Sigmoid colon (tissue), 7 donors: ENCODE data around the gene CYP26C1. TPM values are rescaled to one million over a fixed set of nuclear protein-coding genes. Genes with fewer than 3 reads are reported as not detected.

Experiments
- DNase-seq: peaks from one replicate; pipeline ENCODE4 v3.0.0-alpha.2; 2019
- H3K27ac ChIP-seq, 4 donors: fragments of 200-600 bp; sonication (generic); one replicate each; pipeline ENCODE4 v1.5.1; 2016 to 2019; ENCODE audit warnings: mild to moderate bottlenecking in 1 of 4
- H3K27me3 ChIP-seq, 3 donors: fragments of 200-600 bp; sonication (generic); one replicate each; pipeline ENCODE4 v1.5.1; 2019; ENCODE audit warnings: mild to moderate bottlenecking in 1 of 3
- H3K36me3 ChIP-seq, 4 donors: fragments of 200-600 bp; sonication (generic); one replicate each; pipeline ENCODE4 v1.5.1; 2016 to 2019
- H3K4me1 ChIP-seq, 4 donors: fragments of 200-600 bp; sonication (generic); one replicate each; pipeline ENCODE4 v1.5.1; 2017 to 2019
- H3K4me3 ChIP-seq, 4 donors: fragments of 200-600 bp; sonication (generic); one replicate each; pipeline ENCODE4 v1.5.1; 2017 to 2019; ENCODE audit warnings: mild to moderate bottlenecking in 2 of 4, moderate library complexity in 1 of 4
- H3K9me3 ChIP-seq, 4 donors: fragments of 200-600 bp in 3 of 4; sonication (generic) in 3 of 4; one replicate each; pipeline versions ENCODE4 v1.5.1 to v1.6.1; 2013 to 2019
- EP300 ChIP-seq, 4 donors: sonication (generic); formaldehyde crosslinking; IDR thresholded peaks; one replicate each; pipeline ENCODE4 v1.6.1; 2017; ENCODE audit warnings: antibody characterized with exemption in 4 of 4
- POLR2A ChIP-seq, 2 donors: fragments of 450-650 bp; IDR thresholded peaks; one replicate each; pipeline ENCODE4 v1.6.1; 2016; ENCODE audit warnings: antibody characterized with exemption in 2 of 2, mild to moderate bottlenecking in 2 of 2, moderate library complexity in 2 of 2
- POLR2AphosphoS5 ChIP-seq, 4 donors: sonication (generic); formaldehyde crosslinking; IDR thresholded peaks; one replicate each; pipeline ENCODE4 v1.6.1; 2017; ENCODE audit warnings: antibody characterized with exemption in 4 of 4
- WGBS, 2 donors: extraction: QIAGEN DNeasy Blood & Tissue Kit; methylation state at CpG; one replicate each; pipeline ENCODE4 v1.1.7; 2013; 5-methylcytosine and 5-hydroxymethylcytosine counted together
- intact Hi-C: fragments of 100-400 bp; cut with DNase I; formaldehyde crosslinking; loops from one replicate; pipeline ENCODE4 v1.15.1; 2023
- polyA plus RNA-seq, 3 donors: library from polyadenylated mRNA; stranded (reverse); fragments of 200-250 nt; gene quantifications; one replicate each; pipeline ENCODE4 v1.2.3, GENCODE V29; 2013
- total RNA-seq, 4 donors: library from RNA; depleted of rRNA; stranded (reverse); fragments of >200 nt; gene quantifications; one replicate each; pipeline ENCODE4 v1.1.0, GENCODE V29; 2016
- TF ChIP-seq, protein P1 (sequence below), 4 experiments: fragments of 450-650 bp in 3 of 4; fragments of 200-600 bp in 1 of 4; IDR thresholded peaks; one replicate each; pipeline ENCODE4 v1.5.1; 2016 to 2019; ENCODE audit warnings: antibody characterized with exemption in 4 of 4, mild to moderate bottlenecking in 3 of 4, moderate library complexity in 2 of 4
- donor health status: healthy with polysubstance abuse.
- donor health status: Bipolar disorder and iron deficiency.
- donor health status: healthy.

CYP26C1 gene
- total and polyA plus RNA-seq, 7 donors, result 0.03 to 0.14 TPM; not detected in 5

DNA sequence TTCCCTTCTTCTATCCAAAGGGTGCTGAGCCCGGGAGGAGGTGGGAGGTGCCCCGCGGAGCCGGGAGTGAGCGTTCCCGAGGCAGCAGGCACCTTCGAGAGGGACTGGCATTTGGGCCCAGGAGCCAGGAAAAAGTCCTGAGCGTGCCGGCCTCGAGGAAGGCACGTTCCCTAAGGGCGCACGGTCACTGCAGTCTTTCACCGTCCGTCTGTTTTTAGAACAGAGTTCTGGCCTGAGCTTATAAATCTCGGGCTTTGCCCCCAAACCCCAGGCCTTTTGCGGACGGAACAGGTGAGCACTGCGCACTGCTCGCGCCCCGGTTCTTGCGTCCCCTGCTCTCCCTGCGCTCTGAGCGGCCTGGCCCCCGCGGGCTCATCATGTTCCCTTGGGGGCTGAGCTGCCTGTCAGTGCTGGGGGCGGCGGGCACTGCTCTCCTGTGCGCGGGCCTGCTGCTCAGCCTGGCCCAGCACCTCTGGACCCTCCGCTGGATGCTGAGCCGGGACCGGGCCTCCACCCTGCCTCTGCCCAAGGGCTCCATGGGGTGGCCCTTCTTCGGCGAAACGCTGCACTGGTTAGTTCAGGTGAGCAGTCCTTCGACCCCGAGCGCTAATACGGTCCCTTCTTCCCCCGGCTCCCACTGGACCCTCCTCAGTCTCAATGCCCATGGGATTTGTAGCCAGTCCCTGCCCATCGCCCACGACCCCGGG is 442 bp downstream of the CYP26C1 start:
- 25 to 47% methylated on average over 45 of the region's 45 CpGs for WGBS, 2 donors
- Histone ChIP-seq H3K27ac (no peak overlapping the region), H3K9me3 (no peaks in the 10 kb centered on the region), H3K36me3 (peaks cover 0 to 11% (median 0%) of the 10 kb centered on the region in 4 donors), H3K4me1 (peaks cover 0 to 32% (median 23%) of the 10 kb centered on the region in 4 donors), H3K4me3 (no peak overlapping the region), H3K27me3 (peaks cover 34 to 100% (median 57%) of the 10 kb centered on the region in 3 donors)
- DNase-seq, result no peak
- intact Hi-C loops, result no loop called here
- TF ChIP-seq POLR2AphosphoS5 (IDR thresholded peaks at IDR 0.05) (no peak), POLR2A (IDR thresholded peaks at IDR 0.05) (no peak), EP300 (IDR thresholded peaks at IDR 0.05) (no peak)
- TF ChIP-seq, protein P1, sequence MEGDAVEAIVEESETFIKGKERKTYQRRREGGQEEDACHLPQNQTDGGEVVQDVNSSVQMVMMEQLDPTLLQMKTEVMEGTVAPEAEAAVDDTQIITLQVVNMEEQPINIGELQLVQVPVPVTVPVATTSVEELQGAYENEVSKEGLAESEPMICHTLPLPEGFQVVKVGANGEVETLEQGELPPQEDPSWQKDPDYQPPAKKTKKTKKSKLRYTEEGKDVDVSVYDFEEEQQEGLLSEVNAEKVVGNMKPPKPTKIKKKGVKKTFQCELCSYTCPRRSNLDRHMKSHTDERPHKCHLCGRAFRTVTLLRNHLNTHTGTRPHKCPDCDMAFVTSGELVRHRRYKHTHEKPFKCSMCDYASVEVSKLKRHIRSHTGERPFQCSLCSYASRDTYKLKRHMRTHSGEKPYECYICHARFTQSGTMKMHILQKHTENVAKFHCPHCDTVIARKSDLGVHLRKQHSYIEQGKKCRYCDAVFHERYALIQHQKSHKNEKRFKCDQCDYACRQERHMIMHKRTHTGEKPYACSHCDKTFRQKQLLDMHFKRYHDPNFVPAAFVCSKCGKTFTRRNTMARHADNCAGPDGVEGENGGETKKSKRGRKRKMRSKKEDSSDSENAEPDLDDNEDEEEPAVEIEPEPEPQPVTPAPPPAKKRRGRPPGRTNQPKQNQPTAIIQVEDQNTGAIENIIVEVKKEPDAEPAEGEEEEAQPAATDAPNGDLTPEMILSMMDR (IDR thresholded peaks at IDR 0.05), result no peak

DNA sequence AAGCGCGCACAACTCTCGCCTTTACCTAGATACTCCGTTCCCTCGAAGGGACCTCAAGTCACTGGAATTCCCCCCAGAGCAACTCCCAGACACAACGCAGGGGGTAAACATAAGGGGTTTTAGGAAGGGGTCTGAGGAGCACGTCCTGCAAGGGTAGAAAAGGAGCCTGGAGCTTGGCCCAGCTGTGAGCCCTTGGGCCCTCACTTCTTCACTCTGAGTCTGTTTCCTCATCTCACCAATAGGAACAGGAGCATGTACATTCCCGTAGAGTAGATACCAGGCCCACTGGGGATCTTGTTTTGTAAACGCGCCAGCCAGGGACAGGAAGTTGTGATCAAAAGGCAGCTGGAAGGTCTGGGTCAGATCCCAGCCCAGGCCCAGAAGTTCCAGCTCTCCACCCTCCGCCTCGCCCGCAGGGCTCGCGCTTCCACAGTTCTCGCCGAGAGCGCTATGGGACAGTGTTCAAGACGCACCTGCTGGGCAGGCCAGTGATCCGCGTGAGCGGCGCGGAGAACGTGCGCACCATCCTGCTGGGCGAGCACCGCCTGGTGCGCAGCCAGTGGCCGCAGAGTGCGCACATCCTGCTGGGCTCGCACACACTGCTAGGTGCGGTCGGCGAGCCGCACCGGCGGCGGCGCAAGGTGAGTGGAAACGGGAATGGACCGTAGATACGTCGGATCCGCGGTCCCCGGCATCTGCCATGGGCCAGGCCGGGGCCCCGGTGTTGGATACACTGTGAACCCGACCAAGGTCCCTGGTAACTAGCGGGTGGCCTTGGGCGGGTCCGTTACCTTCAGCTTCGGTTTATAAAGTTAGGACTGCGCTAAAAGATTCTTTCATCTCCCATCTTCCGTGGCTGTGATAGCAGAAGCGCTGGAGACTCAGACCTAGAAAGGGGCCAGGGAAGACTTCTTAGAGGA is 1.3 kb downstream of the CYP26C1 start:
- no peaks in the 10 kb centered on the region for H3K9me3 ChIP-seq
- TF ChIP-seq, protein P1 (IDR thresholded peaks at IDR 0.05), result no peak
- TF ChIP-seq POLR2A (IDR thresholded peaks at IDR 0.05), result no peak
- no peak for TF ChIP-seq EP300 (IDR thresholded peaks at IDR 0.05)
- no peak for TF ChIP-seq POLR2AphosphoS5 (IDR thresholded peaks at IDR 0.05)
- H3K4me1 ChIP-seq, result peaks cover 0 to 34% (median 24%) of the 10 kb centered on the region in 4 donors
- H3K27ac ChIP-seq, result no peak overlapping the region
- H3K4me3 ChIP-seq, result peak overlapping the region in 3 of 4 donors; percentile 13 to 31 (median 24)
- peaks cover 41 to 100% (median 65%) of the 10 kb centered on the region in 3 donors for H3K27me3 ChIP-seq
- intact Hi-C loops, result no loop called here
- 6 to 8% methylated on average over 57 of the region's 57 CpGs for WGBS, 2 donors
- no peak for DNase-seq
- H3K36me3 ChIP-seq, result peaks cover 0 to 11% (median 0%) of the 10 kb centered on the region in 4 donors

DNA sequence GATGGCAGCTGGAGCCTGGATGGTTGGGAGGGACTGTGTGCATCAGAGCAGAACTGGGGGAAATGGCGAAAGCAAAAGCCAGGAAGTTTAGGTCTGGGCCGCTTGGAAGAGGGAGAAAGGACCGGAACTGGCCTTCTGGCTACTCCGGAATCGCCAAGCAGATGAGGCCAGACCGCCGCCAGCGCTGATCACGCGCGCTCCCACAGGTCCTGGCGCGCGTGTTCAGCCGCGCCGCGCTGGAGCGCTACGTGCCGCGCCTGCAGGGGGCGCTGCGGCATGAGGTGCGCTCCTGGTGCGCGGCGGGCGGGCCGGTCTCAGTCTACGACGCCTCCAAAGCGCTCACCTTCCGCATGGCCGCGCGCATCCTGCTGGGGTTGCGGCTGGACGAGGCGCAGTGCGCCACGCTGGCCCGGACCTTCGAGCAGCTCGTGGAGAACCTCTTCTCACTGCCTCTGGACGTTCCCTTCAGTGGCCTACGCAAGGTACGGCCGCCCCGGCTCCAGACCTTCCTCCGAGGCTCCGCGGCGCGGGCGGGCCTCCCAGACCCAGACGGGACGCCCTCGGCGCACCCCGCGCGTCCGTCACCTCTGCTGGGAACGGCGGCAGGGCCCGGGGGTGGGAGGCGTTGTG is 2.0 kb downstream of the CYP26C1 start:
- WGBS, 2 donors, result 1 to 2% methylated on average over 68 of the region's 68 CpGs
- peaks cover 0 to 11% (median 0%) of the 10 kb centered on the region in 4 donors for H3K36me3 ChIP-seq
- intact Hi-C loops, result no loop called here
- peak overlapping the region in 3 of 4 donors; percentile 13 to 31 (median 24) for H3K4me3 ChIP-seq
- no peak for DNase-seq
- no peaks in the 10 kb centered on the region for H3K9me3 ChIP-seq
- no peak overlapping the region for H3K27ac ChIP-seq
- peaks cover 41 to 100% (median 73%) of the 10 kb centered on the region in 3 donors for H3K27me3 ChIP-seq
- TF ChIP-seq EP300 (IDR thresholded peaks at IDR 0.05) (no peak), POLR2AphosphoS5 (IDR thresholded peaks at IDR 0.05) (no peak), POLR2A (IDR thresholded peaks at IDR 0.05) (no peak)
- TF ChIP-seq, protein P1 (IDR thresholded peaks at IDR 0.05), result peak in 2 of 4 experiments; percentile 10 to 34
- peaks cover 0 to 34% (median 24%) of the 10 kb centered on the region in 4 donors for H3K4me1 ChIP-seq

DNA sequence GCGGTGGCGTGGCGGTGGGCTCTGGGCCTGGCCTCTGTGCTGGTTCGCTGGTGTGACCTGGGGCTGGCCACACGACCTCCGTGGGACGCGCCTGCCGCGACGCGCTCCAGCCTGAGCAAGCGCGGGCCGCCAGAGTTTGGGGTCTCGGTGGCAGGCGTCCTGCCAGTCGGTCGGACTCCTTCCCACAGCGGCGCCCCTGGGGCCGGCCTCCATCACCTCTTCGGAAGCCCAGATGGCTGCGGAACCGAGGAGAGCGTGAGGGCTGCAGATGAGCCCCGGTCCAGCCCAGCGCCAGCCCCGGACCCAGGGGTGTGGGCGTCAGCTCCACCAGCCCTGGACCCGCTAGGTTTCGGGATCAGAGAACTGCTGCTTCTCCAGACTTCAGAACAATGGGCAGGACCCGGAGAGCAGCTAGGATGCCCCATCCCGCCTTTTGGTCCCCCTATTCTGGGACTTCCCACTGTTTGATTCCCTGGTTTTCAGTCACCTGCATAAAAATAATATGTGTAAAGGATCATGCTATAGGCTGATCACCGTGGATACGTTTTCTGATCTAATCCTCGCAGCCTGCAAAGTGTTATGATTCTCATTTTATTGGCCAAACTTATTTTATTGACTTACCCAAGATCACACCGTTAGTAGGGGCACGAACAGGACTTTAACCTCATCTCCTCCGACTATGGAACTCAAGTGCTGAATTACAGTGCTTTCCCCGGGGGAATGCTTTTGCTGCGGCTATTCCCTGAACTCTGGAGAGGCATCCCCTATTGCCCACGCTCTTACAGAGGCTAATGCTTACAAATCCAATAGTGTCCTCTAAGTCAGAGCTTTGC is 2.8 kb downstream of the CYP26C1 start:
- no peaks in the 10 kb centered on the region for H3K9me3 ChIP-seq
- H3K27me3 ChIP-seq, result peaks cover 43 to 100% (median 80%) of the 10 kb centered on the region in 3 donors
- no peak for TF ChIP-seq POLR2A (IDR thresholded peaks at IDR 0.05)
- TF ChIP-seq, protein P1 (IDR thresholded peaks at IDR 0.05), result no peak
- TF ChIP-seq POLR2AphosphoS5 (IDR thresholded peaks at IDR 0.05), result no peak
- no peak for TF ChIP-seq EP300 (IDR thresholded peaks at IDR 0.05)
- 12 to 15% methylated on average over 43 of the region's 43 CpGs for WGBS, 2 donors
- H3K27ac ChIP-seq, result no peak overlapping the region
- no peak for DNase-seq
- peak overlapping the region in 2 of 4 donors; percentile 24 to 31 for H3K4me3 ChIP-seq
- peaks cover 0 to 38% (median 26%) of the 10 kb centered on the region in 4 donors for H3K4me1 ChIP-seq
- peaks cover 0 to 5% (median 0%) of the 10 kb centered on the region in 4 donors for H3K36me3 ChIP-seq
- intact Hi-C loops, result no loop called here
